GM21737 (cell line): Measurements from ENCODE around the gene LIN9.
A peak's percentile ranks its signal among the peaks of the same experiment; 100 is the strongest.

Experiments used
- ATAC-seq: cut with Tn5 transposase; IDR thresholded peaks from one replicate; pipeline ENCODE4 v1.9.1; 2021; ENCODE audit warnings: mild to moderate bottlenecking, moderate library complexity; ENCODE audit not compliant: unreplicated experiment

The LIN9 gene

GRCh38 chr1:226322986-226323385 is 14.0 kb upstream of the LIN9 start:
- ATAC-seq: no peak

- no peak for ATAC-seq
Observed at GRCh38 chr1:226320930-226321329, 12.0 kb upstream of the LIN9 start.

GRCh38 chr1:226318471-226318870 is 9.5 kb upstream of the LIN9 start:
- ATAC-seq: no peak

- ATAC-seq: no peak
Observed at GRCh38 chr1:226314055-226314454, 5.1 kb upstream of the LIN9 start.

GRCh38 chr1:226312065-226312464 is 3.1 kb upstream of the LIN9 start:
- no peak for ATAC-seq

GRCh38 chr1:226311376-226311775 is 2.4 kb upstream of the LIN9 start:
- ATAC-seq: no peak

GRCh38 chr1:226310637-226311195 is 1.8 kb upstream of the LIN9 start:
- ATAC-seq: no peak

- ATAC-seq: no peak
Observed at GRCh38 chr1:226310245-226310540, 1.2 kb upstream of the LIN9 start.

GRCh38 chr1:226309398-226310244 is 657 bp upstream of the LIN9 start:
- ATAC-seq: no peak

- ATAC-seq: peak; percentile 8
Observed at GRCh38 chr1:226308166-226308722, 720 bp downstream of the LIN9 start.

- ATAC-seq: no peak
Observed at GRCh38 chr1:226306425-226306824, 2.5 kb downstream of the LIN9 start.

- no peak for ATAC-seq
Observed at GRCh38 chr1:226305184-226305583, 3.8 kb downstream of the LIN9 start.

- ATAC-seq: no peak
Observed at GRCh38 chr1:226304291-226304955, 4.5 kb downstream of the LIN9 start.

GRCh38 chr1:226302731-226303130 is 6.2 kb downstream of the LIN9 start:
- no peak for ATAC-seq

- ATAC-seq: no peak
Observed at GRCh38 chr1:226296911-226297310, 12.1 kb downstream of the LIN9 start.

GRCh38 chr1:226293553-226293920 is 15.4 kb downstream of the LIN9 start:
- no peak for ATAC-seq

- ATAC-seq: no peak
Observed at GRCh38 chr1:226292874-226293552, 16.0 kb downstream of the LIN9 start.

GRCh38 chr1:226287587-226287986 is 21.4 kb downstream of the LIN9 start:
- no peak for ATAC-seq

GRCh38 chr1:226281058-226281457 is 27.9 kb downstream of the LIN9 start:
- no peak for ATAC-seq

- no peak for ATAC-seq
Observed at GRCh38 chr1:226279498-226279897, 29.5 kb downstream of the LIN9 start.

GRCh38 chr1:226277897-226278296 is 31.1 kb downstream of the LIN9 start:
- no peak for ATAC-seq
